Effector CD4-positive, alpha-beta T cell (primary cell): ENCODE data around the gene ZNF281.
"Not testable (repeated sequence)": the region's sequence is repeated elsewhere in the genome, so short reads cannot be mapped to it uniquely, and the experiment has no call there.

Experiments used
- DNase-seq: peaks from one replicate; pipeline ENCODE4 v3.0.0-alpha.2; 2020

Gene ZNF281

DNA sequence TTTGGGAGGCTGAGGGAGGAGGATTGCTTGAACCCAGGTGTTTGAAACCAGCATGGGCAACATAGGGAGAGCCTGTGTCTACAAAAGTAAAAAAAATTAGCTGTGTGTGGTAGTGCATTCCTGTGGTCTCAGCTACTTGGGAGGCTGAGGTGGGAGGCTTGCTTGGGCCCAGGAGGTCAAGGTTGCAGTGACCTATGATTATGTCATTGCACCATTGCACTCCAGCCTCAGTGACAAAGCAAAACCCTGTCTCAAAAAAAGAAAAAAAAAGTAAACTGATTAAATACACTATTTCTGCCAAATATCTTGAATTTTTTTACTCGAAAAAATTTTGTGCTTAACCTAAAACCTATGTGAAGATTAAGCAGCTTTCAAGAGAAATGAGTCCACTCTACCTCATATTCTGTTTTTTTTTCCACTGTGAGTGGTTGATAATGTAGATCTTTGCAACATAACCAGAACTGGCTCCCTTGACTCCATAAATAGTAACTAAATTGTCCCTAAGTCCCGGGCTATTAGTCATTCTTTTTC lies 19.4 kb upstream of the ZNF281 start:
- DNase-seq: no peak

DNA sequence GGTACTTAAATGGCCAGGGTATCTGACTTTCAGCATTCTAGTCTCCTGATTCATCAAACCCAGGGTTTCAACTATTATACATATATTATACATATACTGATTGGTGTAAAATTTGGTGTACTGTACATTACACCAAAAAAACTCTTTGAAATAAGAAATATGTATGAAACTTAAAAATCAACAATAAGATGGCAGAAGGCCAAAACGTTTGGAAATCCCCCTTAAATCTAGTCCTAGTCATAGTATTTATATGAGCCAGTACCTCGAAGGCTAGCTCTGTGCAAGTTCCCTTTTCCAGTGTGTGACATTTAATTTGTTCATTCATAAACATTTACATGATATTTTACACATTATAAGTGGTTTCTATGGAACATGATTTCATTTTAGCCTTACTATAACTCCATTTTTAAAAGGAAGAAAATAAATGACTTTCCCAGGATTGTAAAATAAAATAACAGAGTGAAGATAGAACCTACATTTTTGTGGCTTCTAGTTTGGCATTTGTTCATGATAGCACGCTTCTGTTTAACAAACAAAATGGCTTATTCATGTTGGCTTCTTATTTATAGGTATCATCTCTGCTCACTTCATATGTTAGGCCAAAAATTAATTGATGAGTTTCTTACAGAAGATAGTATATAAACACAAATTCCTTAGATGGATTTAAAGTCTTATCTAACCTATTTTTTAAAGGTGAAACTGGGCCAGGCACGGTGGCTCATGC lies 18.8 kb upstream of the ZNF281 start:
- no peak for DNase-seq

DNA sequence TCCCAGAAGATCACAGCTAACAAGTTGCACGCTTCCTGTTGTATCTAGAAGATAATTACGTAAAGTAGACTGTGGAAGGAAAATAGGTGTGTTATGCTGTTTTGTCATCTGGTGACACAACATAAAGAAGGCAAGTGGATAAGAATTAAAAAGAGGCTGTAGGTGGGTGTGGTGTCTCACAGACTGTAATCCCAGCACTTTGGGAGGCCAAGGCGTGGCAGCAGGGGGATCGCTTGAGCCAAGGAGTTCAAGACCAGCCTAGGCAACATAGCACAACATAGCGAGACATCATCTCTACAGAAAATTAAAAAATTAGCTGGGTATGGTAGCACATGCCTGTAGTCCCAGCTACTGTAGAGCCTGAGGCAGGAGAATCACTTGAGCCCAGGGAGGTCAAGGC lies 17.9 kb upstream of the ZNF281 start:
- no peak for DNase-seq

DNA sequence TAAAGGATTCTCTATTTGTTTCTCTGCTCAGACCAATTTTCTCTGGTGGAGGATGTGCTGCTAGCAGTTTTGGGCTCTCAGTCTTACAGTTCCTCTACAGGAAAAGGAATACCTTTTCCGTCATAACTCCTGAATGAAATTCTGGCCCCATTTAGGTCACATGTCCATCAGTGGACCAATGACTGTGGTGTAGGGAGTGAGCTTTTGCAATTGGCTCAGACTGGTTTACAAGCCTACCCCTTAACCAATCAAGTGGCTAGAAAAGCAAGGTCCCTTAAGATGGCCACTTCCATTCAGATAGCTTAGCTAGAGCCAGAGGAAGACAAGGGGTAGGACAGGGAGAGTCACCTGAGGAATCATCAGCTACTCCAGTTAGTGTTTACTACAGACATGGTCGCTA lies 16.4 kb upstream of the ZNF281 start:
- no peak for DNase-seq

DNA sequence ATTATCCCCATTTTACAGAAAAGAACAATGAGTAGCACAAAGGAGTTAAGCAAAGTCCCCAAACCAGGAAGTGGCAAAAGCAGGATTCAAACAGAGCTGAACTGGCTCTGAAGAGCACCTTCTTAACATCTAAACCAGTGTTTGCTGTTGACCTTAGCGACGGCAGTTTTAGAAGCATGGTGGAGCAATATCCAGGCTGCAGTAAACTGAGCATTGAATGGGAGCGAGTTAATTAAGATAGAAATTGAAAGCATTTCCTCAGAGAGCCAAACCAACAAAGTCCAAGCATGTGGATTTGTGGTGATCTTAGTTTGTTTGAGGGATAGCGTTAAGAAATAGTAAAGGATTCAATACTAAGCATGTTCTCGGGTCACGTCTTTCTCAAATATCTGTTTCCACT lies 13.4 kb upstream of the ZNF281 start:
- DNase-seq: no peak

DNA sequence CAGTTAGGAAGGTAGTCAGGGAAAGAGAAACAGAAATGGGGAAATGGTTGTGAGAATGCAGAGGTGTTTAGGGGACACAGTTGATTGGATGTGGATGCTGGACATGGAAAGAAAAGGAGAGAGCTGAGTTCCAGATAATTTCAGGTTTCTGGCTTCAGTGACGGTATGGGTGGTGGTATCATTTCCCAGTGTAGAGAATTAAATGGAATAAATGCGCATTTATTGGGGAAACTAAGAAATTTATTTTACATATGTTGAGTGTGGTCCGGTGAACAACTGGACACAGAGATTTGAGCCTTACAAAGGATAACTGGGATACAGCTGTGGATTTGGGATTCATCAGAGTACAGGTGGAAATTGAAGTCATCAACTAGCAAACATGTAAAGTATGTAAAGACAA lies 12.4 kb upstream of the ZNF281 start:
- DNase-seq: no peak

DNA sequence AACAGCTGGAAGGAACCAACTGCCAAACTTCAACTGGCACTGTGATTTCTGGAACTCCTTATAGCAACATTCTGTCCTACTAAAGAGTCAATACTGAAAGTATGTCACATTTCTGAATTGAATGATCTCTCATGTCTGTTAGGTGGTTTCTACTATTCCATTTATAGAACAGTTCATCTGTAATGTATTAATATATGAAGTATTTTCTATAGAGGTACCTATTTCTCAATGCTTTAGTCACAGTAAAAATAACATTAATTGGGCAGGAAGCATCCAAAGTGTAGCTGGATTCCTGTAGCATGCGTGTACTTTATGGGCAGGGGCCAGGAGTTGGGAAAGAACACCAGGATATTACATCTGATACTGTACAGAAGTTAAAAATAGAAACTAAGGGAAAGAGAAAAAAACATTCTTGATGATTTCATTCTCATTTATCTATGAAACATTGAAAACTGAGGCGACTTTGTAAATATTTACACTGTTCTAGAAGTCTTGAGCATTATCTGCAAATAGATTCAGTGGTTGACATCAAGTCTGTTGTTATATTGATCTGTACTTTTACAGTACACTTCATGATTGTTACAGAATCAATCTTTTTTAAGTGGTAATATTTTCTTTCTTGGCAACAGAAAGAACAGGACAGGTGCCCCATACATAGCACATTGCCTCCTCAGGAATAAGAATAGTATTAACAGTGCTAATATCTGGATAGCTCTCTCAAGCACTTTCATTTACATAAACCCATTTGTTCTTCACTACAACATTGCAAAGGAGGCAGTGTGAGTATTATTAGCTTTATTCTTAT lies 6.2 kb upstream of the ZNF281 start:
- DNase-seq: no peak

DNA sequence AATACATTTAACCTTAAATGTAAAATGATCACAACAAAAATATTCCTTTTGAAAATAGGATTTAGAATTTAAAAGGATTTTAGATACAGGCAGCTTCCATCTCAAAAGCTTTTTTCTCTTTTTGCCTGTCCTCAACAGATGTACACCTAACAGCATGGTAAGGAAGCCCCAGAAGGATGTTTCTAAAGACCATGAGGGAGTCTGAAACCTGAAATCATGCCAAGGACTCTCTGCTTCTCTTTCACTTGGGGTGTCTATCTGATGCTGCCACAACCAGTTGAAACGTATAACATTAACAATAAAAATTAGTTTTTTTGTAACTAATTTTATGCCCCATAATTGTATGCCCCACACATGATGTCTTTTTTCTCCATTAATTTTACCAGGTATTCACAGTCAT lies 5.4 kb upstream of the ZNF281 start:
- no peak for DNase-seq

DNA sequence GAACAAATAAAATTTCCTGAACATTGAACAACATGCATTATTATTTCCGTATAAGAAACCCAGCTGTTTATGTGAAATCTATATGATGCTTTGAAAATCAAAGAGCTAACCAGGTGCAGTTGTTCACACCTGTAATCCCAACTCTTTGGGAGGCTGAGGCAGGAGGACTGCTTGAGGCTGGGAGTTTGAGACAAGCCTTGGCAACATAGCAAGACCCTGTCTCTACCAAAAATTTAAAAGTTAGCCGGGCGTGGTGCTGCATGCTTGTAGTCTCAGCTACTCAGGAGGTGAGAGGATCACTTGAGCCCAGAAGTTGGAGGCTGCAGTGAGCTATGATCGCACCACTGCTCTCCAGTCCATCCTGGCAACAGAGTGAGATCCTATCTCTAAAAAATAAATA lies 4.8 kb upstream of the ZNF281 start:
- no peak for DNase-seq

DNA sequence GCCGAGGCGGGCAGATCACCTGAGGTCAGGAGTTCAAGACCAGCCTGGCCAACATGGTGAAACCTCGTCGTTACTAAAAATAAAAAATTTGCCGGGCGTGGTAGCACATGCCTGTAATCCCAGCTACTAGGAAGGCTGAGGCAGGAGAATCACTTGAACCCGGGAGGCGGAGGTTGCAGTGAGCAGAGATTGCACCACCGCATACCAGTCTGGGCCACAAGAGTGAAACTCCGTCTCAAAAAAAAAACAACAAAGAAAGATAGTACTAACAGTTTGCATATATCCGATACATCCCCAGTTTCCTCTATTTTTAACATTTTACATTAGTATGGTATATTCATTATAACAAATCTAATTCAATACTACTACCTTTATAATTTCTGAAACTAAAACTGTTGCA lies 3.9 kb upstream of the ZNF281 start:
- DNase-seq: not testable (repeated sequence)

DNA sequence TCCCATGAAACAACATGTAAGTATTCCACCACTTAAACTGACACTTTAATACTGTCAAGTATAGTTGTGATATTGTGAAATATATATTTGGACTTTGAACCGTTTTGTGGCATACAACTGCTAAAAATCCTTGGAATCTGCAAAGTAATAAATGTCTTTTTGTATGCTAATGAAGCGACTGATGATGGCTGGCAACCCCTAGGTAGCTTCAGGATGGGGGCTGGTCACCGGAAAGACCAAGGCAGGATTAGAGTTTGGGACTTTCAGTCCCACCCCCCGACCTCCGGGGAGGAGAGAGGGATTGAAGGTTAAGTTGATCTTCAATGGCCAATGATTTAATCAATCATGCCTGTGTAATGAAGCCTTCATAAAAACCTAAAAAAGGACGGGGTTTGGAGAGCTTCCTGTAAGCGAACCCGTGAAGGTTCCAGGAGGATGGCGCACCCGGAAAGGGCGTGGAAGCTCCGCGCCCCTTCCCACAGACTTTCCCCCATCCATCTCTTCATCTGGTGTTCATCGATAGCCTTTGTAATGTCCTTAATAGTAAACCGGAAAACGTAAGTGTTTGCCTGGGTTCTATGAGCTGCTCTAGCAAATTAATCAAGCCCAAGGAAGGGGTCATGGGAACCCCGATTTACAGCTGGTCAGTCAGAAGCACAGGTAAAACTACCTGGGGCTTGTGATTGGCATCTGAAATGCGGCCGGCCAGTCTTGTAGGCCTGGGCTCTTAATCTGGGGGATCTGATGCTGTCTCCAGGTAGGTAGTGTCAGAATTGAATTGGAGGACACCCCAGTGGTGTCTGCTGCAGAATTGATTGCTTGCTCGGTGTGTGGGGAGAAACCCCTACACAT lies 1.8 kb upstream of the ZNF281 start:
- DNase-seq: no peak

DNA sequence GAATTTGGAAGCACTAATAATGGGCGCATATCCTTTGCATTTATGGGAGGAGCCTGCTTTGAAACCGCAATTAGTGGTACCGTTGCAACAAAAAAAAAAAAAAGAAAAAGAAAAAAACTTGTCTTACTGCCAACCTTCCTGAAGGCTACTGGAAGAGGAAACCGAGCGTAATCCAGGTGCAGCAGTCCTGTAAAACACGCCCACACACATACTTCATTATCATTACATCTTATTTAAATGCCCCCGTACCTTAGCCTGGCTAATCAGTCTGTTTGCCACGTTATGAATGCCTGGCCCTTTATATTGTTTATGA lies 686 bp upstream of the ZNF281 start:
- no peak for DNase-seq

DNA sequence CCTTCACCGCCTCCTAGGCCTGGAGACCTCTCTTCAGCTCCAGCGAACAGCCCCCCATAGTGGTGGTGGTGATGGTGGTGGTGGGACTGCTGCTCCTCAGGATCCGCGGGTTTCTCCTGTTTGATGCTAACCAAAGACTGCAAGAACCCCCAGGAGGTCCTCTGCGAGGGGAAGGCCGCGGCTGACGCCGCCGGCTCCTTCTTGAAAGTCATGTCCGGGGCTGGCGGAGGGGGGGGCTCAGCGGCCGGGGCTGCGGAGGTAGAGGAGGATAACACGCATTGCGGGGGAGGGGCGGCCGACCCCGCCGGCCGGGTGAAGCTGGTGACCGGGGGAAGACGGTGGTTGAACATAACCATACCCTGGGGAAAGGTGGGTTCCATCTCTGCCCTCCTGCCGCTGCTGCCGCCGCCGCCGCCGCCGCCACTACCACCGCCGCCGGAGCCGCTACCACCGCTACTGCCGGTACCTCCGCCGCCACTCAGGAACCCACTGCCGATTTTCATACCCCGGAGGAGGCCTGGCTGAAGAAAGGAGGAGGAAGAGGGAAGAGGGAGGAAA lies 554 bp downstream of the ZNF281 start:
- DNase-seq: peak; percentile 18

DNA sequence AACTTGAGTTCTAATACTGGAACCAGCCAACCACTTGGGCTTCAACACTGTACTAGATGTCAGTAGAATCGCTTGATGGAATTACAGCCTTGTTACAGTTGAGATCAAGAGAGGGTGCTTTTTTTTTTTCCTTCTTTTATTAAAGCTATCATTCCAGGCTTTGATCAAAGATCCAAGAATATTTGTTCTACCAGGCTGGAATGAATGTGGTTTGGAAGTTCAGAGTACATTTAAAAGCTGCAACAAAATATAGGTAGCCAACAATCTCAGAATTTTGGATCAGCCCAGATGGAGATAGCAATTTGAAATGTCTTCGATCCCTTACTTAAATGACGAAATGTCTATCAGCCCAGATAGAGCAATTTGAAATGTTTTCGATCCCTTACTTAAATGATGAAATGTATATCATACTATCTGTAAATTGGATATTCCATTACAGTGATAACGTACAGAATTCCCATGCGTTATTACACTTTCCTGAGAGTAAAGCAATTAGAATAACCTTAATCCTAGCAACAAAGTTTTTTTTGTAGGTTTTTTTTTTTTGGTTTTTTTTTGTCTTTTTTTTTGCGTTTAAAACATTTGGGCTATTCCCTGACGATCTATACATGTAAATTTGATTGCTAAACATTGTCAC lies 3.6 kb downstream of the ZNF281 start:
- no peak for DNase-seq

DNA sequence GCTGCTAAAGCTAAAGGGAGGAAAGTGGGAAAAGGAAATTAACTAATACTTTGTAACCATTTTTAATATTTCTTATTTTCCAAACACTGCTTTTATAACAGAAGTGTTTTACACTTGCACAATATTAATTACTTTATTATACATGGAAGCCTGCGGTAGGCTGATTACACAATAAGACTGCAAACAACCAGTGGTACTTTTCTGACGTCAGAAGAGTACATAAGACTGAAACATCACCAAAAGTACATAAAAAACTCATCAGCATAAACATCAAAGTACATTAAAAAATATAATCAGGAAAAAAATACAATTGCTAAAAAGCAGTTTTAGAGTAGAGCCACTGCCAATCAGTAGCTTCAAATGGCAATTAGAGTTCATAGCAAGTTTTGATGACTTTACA lies 4.6 kb downstream of the ZNF281 start:
- DNase-seq: no peak

DNA sequence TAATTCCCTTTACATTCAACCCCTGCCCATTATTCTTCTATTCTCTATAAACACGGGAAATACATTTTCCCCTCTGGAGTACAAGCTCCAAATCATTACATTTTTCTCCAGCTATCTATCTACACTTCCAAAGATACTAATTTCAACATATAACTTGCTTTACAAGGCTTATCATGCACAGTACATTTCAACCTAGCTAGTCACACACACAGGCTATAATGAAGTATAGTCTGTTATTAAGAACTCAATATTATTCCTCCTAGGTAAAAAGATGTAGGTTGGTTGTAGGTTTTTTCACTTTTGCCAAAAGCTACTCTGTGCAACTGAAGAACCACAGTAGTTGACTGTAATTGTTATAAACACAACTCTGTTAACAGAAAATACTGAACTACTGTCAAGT lies 8.1 kb downstream of the ZNF281 start:
- DNase-seq: no peak

DNA sequence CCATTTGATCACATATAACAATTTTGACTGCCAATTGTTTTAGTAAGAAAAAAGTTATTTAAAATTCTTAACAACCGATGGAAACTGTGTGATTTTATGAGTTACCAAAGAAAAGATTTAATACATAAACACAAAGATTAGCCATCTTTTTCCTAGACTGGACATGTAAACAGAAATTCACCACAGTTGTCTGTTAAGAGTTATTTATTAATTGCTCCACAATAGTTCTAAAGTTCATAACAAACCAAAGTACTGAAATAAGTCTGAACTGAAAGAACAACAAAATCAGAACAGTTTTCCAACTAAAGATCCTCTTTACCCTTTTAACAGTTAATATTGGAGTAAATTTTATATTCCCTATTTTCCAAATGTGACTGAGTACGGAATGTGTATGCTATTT lies 8.6 kb downstream of the ZNF281 start:
- DNase-seq: no peak

DNA sequence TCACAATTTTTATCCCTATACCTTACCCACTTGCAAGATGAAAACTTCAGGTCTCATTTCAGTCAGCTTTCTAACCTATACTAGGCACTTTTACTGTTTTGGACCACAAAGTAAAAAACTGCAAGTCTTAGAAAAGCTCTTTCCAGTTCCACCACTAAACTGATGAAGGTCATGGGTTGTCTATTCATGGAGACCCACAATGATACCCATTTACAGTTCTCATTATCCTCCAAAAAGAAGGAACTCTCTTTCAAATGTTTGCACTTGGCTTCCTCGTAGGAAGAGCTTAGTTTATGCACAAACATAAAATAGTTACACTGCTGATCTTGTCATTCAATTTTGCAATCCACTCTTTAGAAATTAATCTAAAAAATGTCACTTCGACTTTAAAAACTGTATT lies 9.3 kb downstream of the ZNF281 start:
- DNase-seq: no peak

DNA sequence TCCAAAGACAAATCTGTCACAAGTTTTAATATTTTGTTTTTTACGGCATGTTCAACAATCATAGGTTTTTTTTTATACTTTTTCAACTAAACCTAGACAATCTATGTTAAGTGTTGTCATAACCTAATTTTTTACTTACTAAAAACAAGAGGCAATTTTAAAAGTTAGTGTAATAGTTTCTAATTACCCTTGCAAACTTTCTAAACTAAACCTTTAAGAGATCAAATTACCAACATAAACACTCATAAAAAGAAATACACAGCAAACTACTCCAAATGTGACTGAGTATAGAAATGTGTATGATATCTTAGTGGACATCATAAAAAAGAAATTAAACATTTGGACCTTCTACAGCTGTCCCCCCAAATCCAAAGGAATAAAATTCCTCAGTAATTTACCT lies 10.0 kb downstream of the ZNF281 start:
- DNase-seq: no peak

DNA sequence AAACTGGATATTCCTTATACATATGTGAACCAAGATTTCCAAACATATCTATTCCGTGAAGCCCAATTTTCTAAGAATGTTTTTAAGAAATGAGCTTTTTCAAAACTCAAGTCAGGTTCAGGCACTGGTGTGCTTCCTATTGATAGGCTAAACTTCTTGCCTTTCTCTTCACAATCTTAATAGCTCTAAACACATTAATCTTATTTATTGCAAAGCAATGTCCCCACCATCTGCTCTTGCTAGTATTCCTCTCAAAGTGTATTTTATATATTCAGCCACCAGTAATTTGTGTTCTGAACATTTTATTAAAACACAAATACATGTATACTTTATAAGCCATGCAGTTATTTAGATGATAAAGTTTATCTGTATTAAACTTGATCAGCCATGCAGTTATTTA lies 11.5 kb downstream of the ZNF281 start:
- DNase-seq: no peak

DNA sequence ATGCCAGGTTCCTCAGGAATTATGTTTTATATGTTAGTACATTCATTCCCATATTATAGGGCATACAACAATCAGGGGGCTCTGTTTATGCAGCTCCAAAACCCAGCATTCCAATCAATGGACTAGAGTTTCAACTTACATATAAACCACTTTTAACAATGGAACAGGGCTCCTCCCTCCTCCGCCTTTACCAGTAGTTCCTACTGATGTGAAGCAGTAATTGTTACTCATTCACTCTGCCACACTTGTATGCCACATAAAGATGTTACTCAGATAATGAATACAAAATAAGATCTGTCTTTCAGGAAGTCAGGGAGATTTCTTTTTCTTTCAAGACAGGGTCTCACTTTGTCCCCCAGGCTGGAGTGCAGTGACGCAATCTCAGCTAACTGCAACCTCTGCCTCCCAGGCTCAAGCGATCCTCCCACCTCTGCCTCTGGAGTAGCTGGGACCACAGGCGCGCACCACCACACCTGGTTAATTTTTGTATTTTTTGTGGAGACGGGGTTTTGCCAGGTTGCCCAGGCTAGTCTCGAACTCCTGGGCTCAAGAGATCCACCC lies 17.1 kb downstream of the ZNF281 start:
- DNase-seq: no peak

DNA sequence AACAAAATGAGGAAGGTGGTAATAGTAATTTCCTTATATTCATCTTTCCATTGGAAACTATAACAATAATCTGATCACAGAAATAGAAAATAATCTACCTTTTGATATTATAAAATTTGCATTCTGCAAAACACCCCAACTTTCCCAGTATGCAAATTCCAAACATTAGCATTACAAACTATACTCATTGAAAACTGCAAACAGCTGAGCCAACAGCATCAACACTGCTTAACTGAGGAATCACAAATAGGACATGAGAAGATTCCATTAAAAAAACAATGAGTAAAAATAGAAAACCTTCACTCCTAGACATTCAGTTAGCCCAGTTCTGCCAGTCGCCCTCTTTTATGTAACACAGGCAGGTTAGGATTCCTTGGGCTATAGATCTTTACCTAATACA lies 18.1 kb downstream of the ZNF281 start:
- no peak for DNase-seq
